Lower lobe of right lung (tissue), 2 donors: ENCODE measurements around the gene ACAA2. TPM values are rescaled to one million over a fixed set of nuclear protein-coding genes. Genes with fewer than 3 reads are reported as not detected.

Experiments used
- ATAC-seq, 2 donors: fragments of 200-7000 bp; cut with Tn5 transposase; one replicate each; pipeline ENCODE4 v1.9.1; 2020 to 2022; ENCODE audit warnings: mild to moderate bottlenecking in 2 of 2, moderate library complexity in 2 of 2
- DNase-seq: peaks from one replicate; pipeline ENCODE4 v3.0.0-alpha.2; 2020
- H3K27ac ChIP-seq: fragments of 200-600 bp; one replicate; pipeline ENCODE4 v1.8.0; 2022
- H3K27me3 ChIP-seq: fragments of 200-600 bp; one replicate; pipeline ENCODE4 v1.8.0; 2022; ENCODE audit warnings: low read depth
- H3K36me3 ChIP-seq: fragments of 200-600 bp; one replicate; pipeline ENCODE4 v1.8.0; 2022; ENCODE audit warnings: mild to moderate bottlenecking
- H3K4me1 ChIP-seq: fragments of 200-600 bp; one replicate; pipeline ENCODE4 v1.8.0; 2022
- H3K4me3 ChIP-seq: fragments of 200-600 bp; one replicate; pipeline ENCODE4 v1.8.0; 2022; ENCODE audit warnings: mild to moderate bottlenecking
- H3K9me3 ChIP-seq: fragments of 200-600 bp; one replicate; pipeline ENCODE4 v1.8.0; 2022
- intact Hi-C: fragments of 100-400 bp; cut with DNase I; formaldehyde crosslinking; loops from one replicate; pipeline ENCODE4 v1.11.0; 2022
- total RNA-seq: library from RNA; stranded (reverse); fragmentation: NEBNext Ultra II Directional; extraction: Animal tissue kit (Norgen Biotek cat#: 25700); gene quantifications from one replicate; pipeline ENCODE4 v1.2.1, GENCODE V29; 2021
- TF ChIP-seq, protein P1 (sequence below): fragments of 200-600 bp; IDR thresholded peaks from one replicate; pipeline ENCODE4 v1.8.0; 2022; ENCODE audit warnings: antibody characterized with exemption, mild to moderate bottlenecking
- donor health status: DM: no; HTN: yes; CAD: no; lungs with severe emphysema.

Gene ACAA2
- total RNA-seq, 1 donor from 2014 or later: 71.3 TPM

DNA sequence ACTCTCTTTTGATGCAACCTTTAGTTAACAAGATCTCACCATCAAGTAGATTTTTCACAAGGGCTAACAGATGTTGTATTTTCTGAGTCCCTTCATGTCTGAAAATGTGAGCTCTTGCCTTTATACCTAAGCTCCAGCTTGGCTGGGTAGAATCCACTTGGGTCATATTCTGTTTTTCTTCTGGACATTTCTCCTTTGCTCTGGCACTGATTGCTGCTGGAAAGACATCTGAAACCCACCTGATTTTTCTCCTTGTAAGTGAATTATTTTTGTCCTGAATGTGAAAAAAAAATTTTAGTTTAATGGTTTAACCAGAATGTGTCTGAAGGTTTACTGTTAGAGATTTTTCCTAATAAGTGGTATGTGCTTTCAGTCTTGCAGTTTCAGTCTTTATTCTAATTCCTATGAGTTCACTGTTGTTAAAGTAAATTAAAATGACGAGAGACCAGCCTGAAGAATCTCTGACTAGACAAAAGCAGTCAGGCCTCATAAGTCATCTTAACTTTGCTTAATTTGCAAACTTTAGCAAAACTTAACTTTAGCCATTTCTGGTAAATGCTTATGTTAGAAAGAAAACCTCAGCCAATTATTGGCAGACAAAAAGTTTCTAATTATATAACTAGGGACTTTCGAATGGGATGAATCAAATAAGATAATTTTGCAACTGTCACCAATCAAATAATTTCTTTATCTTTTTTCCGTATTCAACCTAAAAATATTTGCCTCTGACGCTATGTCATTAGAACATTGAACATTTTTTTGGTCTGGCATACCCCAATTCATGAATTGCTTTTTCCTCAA lies 70.8 kb downstream of the ACAA2 start:
- intact Hi-C loops: no loop called here
- no peaks in the 10 kb centered on the region for H3K9me3 ChIP-seq
- H3K4me1 ChIP-seq: no peaks in the 10 kb centered on the region
- no peaks in the 10 kb centered on the region for H3K36me3 ChIP-seq
- H3K27me3 ChIP-seq: no peaks in the 10 kb centered on the region
- H3K27ac ChIP-seq: no peak overlapping the region
- ATAC-seq (no peak), DNase-seq (no peak)
- no peak overlapping the region for H3K4me3 ChIP-seq
- TF ChIP-seq, protein P1, sequence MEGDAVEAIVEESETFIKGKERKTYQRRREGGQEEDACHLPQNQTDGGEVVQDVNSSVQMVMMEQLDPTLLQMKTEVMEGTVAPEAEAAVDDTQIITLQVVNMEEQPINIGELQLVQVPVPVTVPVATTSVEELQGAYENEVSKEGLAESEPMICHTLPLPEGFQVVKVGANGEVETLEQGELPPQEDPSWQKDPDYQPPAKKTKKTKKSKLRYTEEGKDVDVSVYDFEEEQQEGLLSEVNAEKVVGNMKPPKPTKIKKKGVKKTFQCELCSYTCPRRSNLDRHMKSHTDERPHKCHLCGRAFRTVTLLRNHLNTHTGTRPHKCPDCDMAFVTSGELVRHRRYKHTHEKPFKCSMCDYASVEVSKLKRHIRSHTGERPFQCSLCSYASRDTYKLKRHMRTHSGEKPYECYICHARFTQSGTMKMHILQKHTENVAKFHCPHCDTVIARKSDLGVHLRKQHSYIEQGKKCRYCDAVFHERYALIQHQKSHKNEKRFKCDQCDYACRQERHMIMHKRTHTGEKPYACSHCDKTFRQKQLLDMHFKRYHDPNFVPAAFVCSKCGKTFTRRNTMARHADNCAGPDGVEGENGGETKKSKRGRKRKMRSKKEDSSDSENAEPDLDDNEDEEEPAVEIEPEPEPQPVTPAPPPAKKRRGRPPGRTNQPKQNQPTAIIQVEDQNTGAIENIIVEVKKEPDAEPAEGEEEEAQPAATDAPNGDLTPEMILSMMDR: no peak

DNA sequence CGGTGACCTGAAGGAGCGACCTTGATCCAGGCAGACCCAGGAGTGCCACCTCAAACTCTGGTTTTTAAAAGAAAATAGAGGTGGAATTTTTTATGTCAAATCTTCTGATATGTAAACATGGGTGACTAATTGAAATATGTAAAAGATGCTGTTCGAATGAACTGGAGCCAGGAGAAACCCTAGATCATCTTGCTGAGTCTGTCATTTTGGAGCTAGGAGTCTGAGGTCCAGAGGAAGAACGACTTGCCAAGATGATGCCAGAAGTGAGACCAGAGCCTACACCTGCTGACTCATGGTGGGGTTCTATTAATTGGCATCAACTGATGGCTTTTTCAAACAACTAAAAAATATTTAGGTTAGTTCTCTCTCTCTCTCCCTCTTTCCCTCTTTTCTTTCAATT lies 74.1 kb downstream of the ACAA2 start:
- Histone ChIP-seq H3K27me3 (no peaks in the 10 kb centered on the region), H3K4me3 (no peak overlapping the region), H3K36me3 (no peaks in the 10 kb centered on the region), H3K27ac (no peak overlapping the region), H3K9me3 (no peaks in the 10 kb centered on the region), H3K4me1 (no peaks in the 10 kb centered on the region)
- DNase-seq (no peak), ATAC-seq (no peak)
- TF ChIP-seq, protein P1: no peak
- intact Hi-C loops: no loop called here

DNA sequence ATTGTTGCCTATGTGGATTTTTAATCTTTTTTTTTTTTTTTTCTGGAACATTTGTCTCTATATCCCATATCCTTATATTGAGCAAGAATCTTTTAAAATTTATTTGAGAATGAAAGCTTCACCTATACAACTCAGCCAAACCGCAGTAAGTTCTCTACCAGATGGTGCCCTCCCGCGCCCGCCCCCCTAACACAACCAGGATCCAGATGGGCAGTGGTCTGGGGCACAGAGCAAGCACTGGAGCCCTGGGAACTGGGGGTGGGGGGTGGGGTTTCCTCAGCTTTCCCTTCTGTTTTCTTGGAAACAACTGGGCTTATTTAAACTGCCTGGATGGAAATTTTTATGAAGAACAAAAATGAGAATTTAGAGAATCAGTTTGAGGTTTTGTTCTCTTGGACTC lies 74.6 kb downstream of the ACAA2 start:
- H3K4me1 ChIP-seq: no peaks in the 10 kb centered on the region
- H3K4me3 ChIP-seq: no peak overlapping the region
- no peaks in the 10 kb centered on the region for H3K36me3 ChIP-seq
- H3K27ac ChIP-seq: no peak overlapping the region
- TF ChIP-seq, protein P1: no peak
- H3K9me3 ChIP-seq: no peaks in the 10 kb centered on the region
- H3K27me3 ChIP-seq: no peaks in the 10 kb centered on the region
- ATAC-seq (no peak), DNase-seq (no peak)
- intact Hi-C loops: no loop called here

DNA sequence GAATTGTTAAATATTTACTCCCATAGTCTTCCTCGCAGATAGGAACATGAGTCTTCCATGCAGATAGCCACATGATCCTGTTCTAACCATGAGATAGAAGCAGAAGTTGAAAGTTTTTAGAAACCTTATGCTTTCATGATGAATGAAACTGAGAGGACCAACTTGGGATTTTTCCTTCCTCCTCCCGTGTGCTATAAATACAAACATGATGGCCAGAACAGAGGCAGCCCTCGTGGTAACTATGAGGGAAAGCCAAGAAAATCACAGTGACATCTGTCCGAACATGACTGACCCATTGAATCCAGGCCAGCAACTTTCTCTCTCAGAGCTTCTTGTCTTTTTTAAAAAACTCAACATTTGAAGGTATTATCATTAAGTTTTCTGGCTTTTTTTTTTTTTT lies 78.5 kb downstream of the ACAA2 start:
- Histone ChIP-seq H3K4me1 (no peaks in the 10 kb centered on the region), H3K36me3 (no peaks in the 10 kb centered on the region), H3K27me3 (no peaks in the 10 kb centered on the region), H3K27ac (no peak overlapping the region), H3K9me3 (no peaks in the 10 kb centered on the region), H3K4me3 (no peak overlapping the region)
- DNase-seq (no peak), ATAC-seq (no peak)
- intact Hi-C loops: no loop called here
- TF ChIP-seq, protein P1: no peak

DNA sequence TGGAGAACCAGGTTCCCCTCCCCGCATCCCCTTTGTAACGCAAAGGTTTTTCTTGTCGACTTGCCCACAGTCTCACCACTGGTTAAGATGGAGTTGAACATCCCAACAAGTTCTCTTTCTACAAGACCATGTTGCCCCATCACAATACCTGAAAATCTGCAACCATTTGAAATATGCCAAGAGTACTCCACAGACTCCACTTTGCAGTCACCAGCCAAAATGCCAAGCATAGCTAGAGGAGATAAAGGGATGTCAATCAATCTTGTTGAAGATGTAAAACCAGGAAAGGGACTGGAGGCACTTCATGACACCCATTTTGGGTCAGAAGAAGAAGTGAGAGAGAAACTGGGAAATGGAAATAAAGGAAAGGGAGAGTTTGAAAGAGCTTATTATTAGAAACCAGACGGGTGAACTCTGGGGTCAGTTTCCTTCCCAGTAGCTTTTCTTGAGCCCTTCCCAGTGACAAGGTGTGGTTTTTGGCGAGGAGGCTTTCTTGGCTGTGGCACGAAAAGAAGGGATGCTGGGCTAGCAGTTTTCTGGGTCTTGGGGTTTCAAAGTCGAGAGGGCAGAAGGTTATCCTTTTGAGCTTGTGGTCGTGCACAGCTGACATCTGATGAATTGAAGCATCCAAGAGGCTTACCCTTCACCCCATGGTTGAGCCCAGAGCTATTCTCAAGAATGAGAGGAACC lies 79.3 kb downstream of the ACAA2 start:
- Histone ChIP-seq H3K4me3 (no peak overlapping the region), H3K9me3 (no peaks in the 10 kb centered on the region), H3K4me1 (no peaks in the 10 kb centered on the region), H3K27me3 (no peaks in the 10 kb centered on the region), H3K27ac (no peak overlapping the region), H3K36me3 (no peaks in the 10 kb centered on the region)
- TF ChIP-seq, protein P1: no peak
- no peak for ATAC-seq
- DNase-seq: no peak
- intact Hi-C loops: no loop called here
